Measurements from ENCODE around the gene RBSN.
"Not testable (repeated sequence)": the region's sequence is repeated elsewhere in the genome, so short reads cannot be mapped to it uniquely, and the experiment has no call there.

- not testable (repeated sequence) for TF ChIP-seq CTCF, POLR2A (IDR thresholded peaks at IDR 0.05)
These were observed 28.0 kb upstream of the RBSN start for GRCh38 chr3:15126975-15127374.
